Hepatocyte (in vitro differentiated cells): ENCODE data around the gene CARMIL1. TPM values are rescaled to one million over a fixed set of nuclear protein-coding genes. Genes with fewer than 3 reads are reported as not detected.

ENCODE experiments used
- DNase-seq: peaks from one replicate; pipeline ENCODE4 v3.0.0-alpha.2; 2016; ENCODE audit warnings: low spot score
- H2AFZ ChIP-seq: fragments of 200-600 bp; sonication (generic); 2 replicates; pipeline ENCODE4 v1.6.0; 2016; ENCODE audit warnings: antibody characterized with exemption, mild to moderate bottlenecking
- H3K27ac ChIP-seq: fragments of 200-600 bp; sonication (generic); 2 replicates; pipeline ENCODE4 v1.5.1; 2016; ENCODE audit warnings: mild to moderate bottlenecking
- H3K27me3 ChIP-seq: fragments of 200-600 bp; sonication (generic); 2 replicates; pipeline ENCODE4 v1.6.1; 2016
- H3K36me3 ChIP-seq: fragments of 200-600 bp; sonication (generic); replicated peaks from 2 replicates; pipeline ENCODE4 v1.5.1; 2016; ENCODE audit warnings: low read depth; ENCODE audit not compliant: insufficient read depth
- H3K4me1 ChIP-seq: fragments of 200-600 bp; sonication (generic); 2 replicates; pipeline ENCODE4 v1.5.1; 2016; ENCODE audit warnings: mild to moderate bottlenecking, moderate library complexity; ENCODE audit not compliant: insufficient read depth
- H3K4me2 ChIP-seq: fragments of 200-600 bp; sonication (generic); 2 replicates; pipeline ENCODE4 v1.6.0; 2016
- H3K4me3 ChIP-seq: fragments of 200-600 bp; sonication (generic); 2 replicates; pipeline ENCODE4 v1.5.1; 2016; ENCODE audit warnings: mild to moderate bottlenecking
- H3K79me2 ChIP-seq: fragments of 200-600 bp; sonication (generic); 2 replicates; pipeline ENCODE4 v1.6.0; 2017; ENCODE audit warnings: mild to moderate bottlenecking
- H3K9me2 ChIP-seq: fragments of 200-600 bp; sonication (generic); replicated peaks from 2 replicates; pipeline ENCODE4 v1.6.0; 2017; ENCODE audit warnings: mild to moderate bottlenecking; ENCODE audit not compliant: insufficient read depth
- H3K9me3 ChIP-seq: fragments of 200-600 bp; sonication (generic); 2 replicates; pipeline ENCODE4 v1.5.1; 2016; ENCODE audit warnings: low read depth, mild to moderate bottlenecking
- H4K20me1 ChIP-seq: fragments of 200-600 bp; sonication (generic); 2 replicates; pipeline ENCODE4 v1.6.0; 2016; ENCODE audit warnings: mild to moderate bottlenecking; ENCODE audit not compliant: insufficient read depth, poor library complexity, severe bottlenecking
- CTCF ChIP-seq: fragments of 200-600 bp; sonication (generic); IDR thresholded peaks from 2 replicates; pipeline ENCODE4 v1.5.1; 2016; ENCODE audit warnings: antibody characterized with exemption, mild to moderate bottlenecking; ENCODE audit not compliant: poor library complexity
- EZH2 ChIP-seq: fragments of 200-600 bp; sonication (generic); IDR thresholded peaks from 2 replicates; pipeline ENCODE4 v1.6.1; 2016; ENCODE audit warnings: antibody characterized with exemption, mild to moderate bottlenecking, borderline replicate concordance
- EZH2phosphoT487 ChIP-seq: fragments of 200-600 bp; sonication (generic); IDR thresholded peaks from one replicate; pipeline ENCODE4 v1.6.1; 2018; ENCODE audit warnings: antibody characterized with exemption, mild to moderate bottlenecking, low read depth, moderate library complexity; ENCODE audit not compliant: unreplicated experiment, severe bottlenecking
- WGBS: methylation state at CpG from one replicate; pipeline ENCODE4 v1.1.6; 2016; ENCODE audit warnings: low lambda C conversion rate; ENCODE audit errors: missing lambda C conversion rate; 5-methylcytosine and 5-hydroxymethylcytosine counted together
- polyA plus RNA-seq: library from polyadenylated mRNA; unstranded; fragments of >200 nt; fragmentation: Nextera tagmentation; extraction: Ambion mirVana; gene quantifications from 2 replicates; pipeline ENCODE4 v1.2.1, GENCODE V29; 2016
- total RNA-seq: library from RNA; depleted of rRNA; stranded (reverse); fragments of >200 nt; gene quantifications from 2 replicates; pipeline ENCODE4 v1.2.3, GENCODE V29; 2014

Gene CARMIL1
- total and polyA plus RNA-seq, 2 experiments from 2014 or later, result 19.5 to 40.6 TPM

DNA sequence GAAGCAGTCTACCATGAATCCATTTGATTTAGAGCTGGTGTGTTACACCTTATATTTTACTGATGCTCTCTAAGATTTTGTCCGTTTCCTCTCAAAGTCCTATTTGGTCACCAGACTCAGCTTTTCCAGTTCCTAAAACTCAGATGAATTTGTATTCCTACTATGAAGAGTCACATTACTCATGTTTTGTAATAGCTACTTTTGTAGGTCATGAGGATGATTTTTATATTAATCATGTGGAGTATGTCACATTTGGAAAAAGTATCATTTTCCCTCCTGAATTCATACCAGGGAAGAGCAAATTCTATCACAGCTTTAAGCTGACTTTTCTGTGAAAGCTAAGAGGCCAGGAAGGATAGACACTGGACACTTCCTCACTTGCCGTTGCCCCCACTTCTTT, 232.2 kb downstream of the CARMIL1 start:
- no peak for DNase-seq
- no peaks in the 10 kb centered on the region for H3K27me3 ChIP-seq
- no peaks in the 10 kb centered on the region for H4K20me1 ChIP-seq
- no peaks in the 10 kb centered on the region for H3K79me2 ChIP-seq
- H3K9me2 ChIP-seq, result no peaks in the 10 kb centered on the region
- 79% methylated on average over 2 of the region's 2 CpGs for WGBS
- TF ChIP-seq EZH2phosphoT487 (no peak), CTCF (no peak), EZH2 (no peak)
- H3K27ac ChIP-seq, result no peak overlapping the region
- H2AFZ ChIP-seq, result no peak overlapping the region
- no peaks in the 10 kb centered on the region for H3K9me3 ChIP-seq
- H3K4me2 ChIP-seq, result no peak overlapping the region
- no peaks in the 10 kb centered on the region for H3K36me3 ChIP-seq
- H3K4me1 ChIP-seq, result no peaks in the 10 kb centered on the region
- H3K4me3 ChIP-seq, result no peak overlapping the region

GRCh38 chr6:25512560-25512959, 233.4 kb downstream of the CARMIL1 start:
- Histone ChIP-seq H3K4me1 (no peaks in the 10 kb centered on the region), H3K4me2 (no peak overlapping the region), H3K9me3 (no peaks in the 10 kb centered on the region), H3K27ac (no peak overlapping the region), H3K9me2 (no peaks in the 10 kb centered on the region), H4K20me1 (no peaks in the 10 kb centered on the region), H3K27me3 (no peaks in the 10 kb centered on the region), H2AFZ (no peak overlapping the region), H3K36me3 (no peaks in the 10 kb centered on the region), H3K4me3 (no peak overlapping the region), H3K79me2 (no peaks in the 10 kb centered on the region)
- TF ChIP-seq EZH2 (no peak), CTCF (no peak), EZH2phosphoT487 (no peak)
- no peak for DNase-seq

GRCh38 chr6:25519856-25520255, 240.7 kb downstream of the CARMIL1 start:
- TF ChIP-seq EZH2 (no peak), CTCF (no peak), EZH2phosphoT487 (no peak)
- no peak overlapping the region for H3K4me2 ChIP-seq
- no peaks in the 10 kb centered on the region for H3K36me3 ChIP-seq
- H3K79me2 ChIP-seq, result no peaks in the 10 kb centered on the region
- H3K27me3 ChIP-seq, result no peaks in the 10 kb centered on the region
- H3K4me1 ChIP-seq, result peaks cover 3% of the 10 kb centered on the region
- H3K27ac ChIP-seq, result no peak overlapping the region
- no peaks in the 10 kb centered on the region for H3K9me2 ChIP-seq
- no peak for DNase-seq
- no peaks in the 10 kb centered on the region for H4K20me1 ChIP-seq
- H3K9me3 ChIP-seq, result no peaks in the 10 kb centered on the region
- no peak overlapping the region for H2AFZ ChIP-seq
- no peak overlapping the region for H3K4me3 ChIP-seq

GRCh38 chr6:25524542-25524941, 245.4 kb downstream of the CARMIL1 start:
- no peaks in the 10 kb centered on the region for H3K27me3 ChIP-seq
- H3K4me3 ChIP-seq, result no peak overlapping the region
- no peaks in the 10 kb centered on the region for H3K79me2 ChIP-seq
- H3K9me2 ChIP-seq, result no peaks in the 10 kb centered on the region
- no peaks in the 10 kb centered on the region for H3K9me3 ChIP-seq
- H3K4me2 ChIP-seq, result no peak overlapping the region
- 38% methylated on average over 1 of the region's 1 CpG for WGBS
- DNase-seq, result no peak
- H2AFZ ChIP-seq, result no peak overlapping the region
- no peaks in the 10 kb centered on the region for H4K20me1 ChIP-seq
- H3K36me3 ChIP-seq, result no peaks in the 10 kb centered on the region
- peaks cover 3% of the 10 kb centered on the region for H3K4me1 ChIP-seq
- no peak overlapping the region for H3K27ac ChIP-seq
- no peak for TF ChIP-seq CTCF
- no peak for TF ChIP-seq EZH2
- TF ChIP-seq EZH2phosphoT487, result no peak
